Activated naive CD8-positive, alpha-beta T cell treated with anti-CD3 and anti-CD28 coated beads, Interleukin-2, amount 10 ng/mL, durations not matched to agents 7 days and 5 days (primary cell): Measurements from ENCODE around the gene POLA2. TPM values are rescaled to one million over a fixed set of nuclear protein-coding genes. Genes with fewer than 3 reads are reported as not detected.

Experiments used
- ATAC-seq: fragments of 150-1000 bp; cut with Tn5 transposase; one replicate; pipeline ENCODE4 v1.10.0; 2021; ENCODE audit warnings: low read depth, moderate library complexity
- POLR2A ChIA-PET: fragments of 350-600 bp; sonication (Branson Sonifier 250); formaldehyde crosslinking; loops from one replicate; lab custom pipeline; 2021; ENCODE audit warnings: antibody characterized with exemption; lab: Charles Lee
- DNase-seq: peaks from one replicate; pipeline ENCODE4 v3.0.0; 2021
- H3K27ac Mint-ChIP-seq: one replicate; pipeline ENCODE4 v1.8.0; 2022; ENCODE audit warnings: mild to moderate bottlenecking, mixed read lengths
- H3K27me3 Mint-ChIP-seq: one replicate; pipeline ENCODE4 v1.8.0; 2022; ENCODE audit warnings: mild to moderate bottlenecking, moderate library complexity, mixed read lengths
- H3K36me3 Mint-ChIP-seq: one replicate; pipeline ENCODE4 v1.8.0; 2021; ENCODE audit warnings: mild to moderate bottlenecking, mixed read lengths
- H3K4me1 Mint-ChIP-seq: one replicate; pipeline ENCODE4 v1.8.0; 2021; ENCODE audit warnings: mixed read lengths
- H3K4me3 Mint-ChIP-seq: one replicate; pipeline ENCODE4 v1.8.0; 2022; ENCODE audit warnings: mild to moderate bottlenecking, moderate library complexity, mixed read lengths
- H3K9me3 Mint-ChIP-seq: one replicate; pipeline ENCODE4 v1.8.0; 2021; ENCODE audit warnings: mixed read lengths
- total RNA-seq, 2 experiments: library from RNA; stranded (reverse); gene quantifications; one replicate each; pipeline ENCODE4 v1.2.3, GENCODE V29; 2021

The POLA2 gene
- total RNA-seq, 2 experiments from 2014 or later, result 57.3 to 62.2 TPM

DNA sequence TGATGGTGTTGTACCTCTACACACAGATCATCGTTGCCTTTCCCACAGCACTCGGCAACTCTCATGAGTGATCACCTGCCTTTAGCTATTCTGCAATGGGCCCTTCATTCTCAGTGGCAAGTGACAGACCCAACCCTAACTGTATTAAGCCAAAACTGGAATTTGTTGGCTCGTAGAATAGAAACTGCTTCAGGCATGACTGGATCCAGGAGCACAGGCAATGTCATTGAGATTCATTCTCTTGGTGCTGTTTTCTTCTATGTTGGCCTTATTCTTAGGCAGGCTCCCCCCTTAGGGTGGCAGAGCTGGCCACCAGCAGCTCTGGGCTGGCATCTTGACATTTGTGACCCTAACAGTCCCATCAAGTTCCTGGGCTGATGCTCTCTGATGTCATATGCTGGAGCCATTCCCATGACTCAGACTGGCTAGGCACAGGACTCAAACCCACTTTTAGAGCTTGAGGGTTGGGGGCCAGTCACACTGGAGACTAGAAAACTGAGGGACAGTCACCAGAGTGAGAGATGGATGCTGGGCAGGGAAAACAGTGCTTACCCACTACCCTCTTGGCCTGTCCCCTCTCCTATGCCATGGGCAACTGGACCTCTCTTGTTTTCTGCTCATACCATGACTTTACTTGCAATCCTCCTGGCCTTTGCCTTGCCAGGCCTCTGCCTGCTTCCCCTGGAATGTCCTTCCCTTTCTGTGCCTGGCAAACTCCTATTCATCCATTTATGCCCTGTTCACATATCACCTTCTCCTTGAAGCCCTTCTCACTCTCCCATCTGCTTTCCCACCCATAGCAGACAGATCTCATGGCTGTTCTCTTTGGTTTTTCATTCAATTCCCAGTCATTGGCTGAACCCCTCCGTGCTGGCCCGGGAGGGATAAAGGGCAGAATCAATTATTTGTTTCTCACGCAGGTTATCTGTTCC lies 45.8 kb downstream of the POLA2 start:
- peaks cover 9% of the 10 kb centered on the region for H3K36me3 Mint-ChIP-seq
- POLR2A ChIA-PET, result no interaction called here
- no peak for ATAC-seq
- no peaks in the 10 kb centered on the region for H3K27me3 Mint-ChIP-seq
- no peak overlapping the region for H3K4me3 Mint-ChIP-seq
- H3K27ac Mint-ChIP-seq, result no peak overlapping the region
- H3K9me3 Mint-ChIP-seq, result no peaks in the 10 kb centered on the region
- no peak for DNase-seq
- no peaks in the 10 kb centered on the region for H3K4me1 Mint-ChIP-seq

DNA sequence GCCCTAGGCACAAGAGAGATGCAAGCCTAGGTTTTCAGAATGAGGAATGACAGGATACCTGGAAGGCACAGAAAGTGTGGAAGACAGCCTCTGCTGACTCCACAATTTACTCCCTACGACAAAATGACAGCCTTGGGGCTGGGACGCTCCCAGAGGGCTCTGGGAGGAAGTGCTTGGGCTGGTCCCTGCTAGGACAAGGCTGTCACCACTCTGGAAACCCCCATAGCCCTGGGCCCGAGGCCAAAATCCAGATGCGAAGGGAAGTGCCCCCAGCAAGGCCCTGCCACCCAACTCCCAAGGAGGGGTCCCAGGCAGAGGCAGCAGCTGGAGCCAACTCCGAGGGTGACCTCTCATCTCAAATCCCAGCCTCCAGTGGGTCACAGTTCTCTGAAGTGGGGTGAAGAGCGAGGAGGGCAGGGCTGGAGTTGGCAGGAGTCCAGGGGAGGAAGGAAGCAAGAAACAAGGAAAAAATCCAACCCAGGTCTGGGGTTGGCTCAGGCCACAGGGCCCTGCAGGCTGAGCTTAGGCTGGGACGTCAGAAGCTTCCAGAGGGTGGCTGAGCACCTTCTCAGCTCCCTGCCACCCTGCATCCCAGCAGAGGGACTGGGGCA lies 46.6 kb downstream of the POLA2 start:
- H3K36me3 Mint-ChIP-seq, result peaks cover 9% of the 10 kb centered on the region
- no peak for DNase-seq
- H3K4me1 Mint-ChIP-seq, result no peaks in the 10 kb centered on the region
- no peak overlapping the region for H3K27ac Mint-ChIP-seq
- H3K9me3 Mint-ChIP-seq, result no peaks in the 10 kb centered on the region
- POLR2A ChIA-PET, result interaction anchor here (0.6 to 1.4 kb wide), 2 partner anchors 12 to 164 kb away, joined by 3 read pairs; no protein-coding TSS in a partner anchor
- ATAC-seq, result no peak
- peaks cover 4% of the 10 kb centered on the region for H3K27me3 Mint-ChIP-seq
- no peak overlapping the region for H3K4me3 Mint-ChIP-seq

DNA sequence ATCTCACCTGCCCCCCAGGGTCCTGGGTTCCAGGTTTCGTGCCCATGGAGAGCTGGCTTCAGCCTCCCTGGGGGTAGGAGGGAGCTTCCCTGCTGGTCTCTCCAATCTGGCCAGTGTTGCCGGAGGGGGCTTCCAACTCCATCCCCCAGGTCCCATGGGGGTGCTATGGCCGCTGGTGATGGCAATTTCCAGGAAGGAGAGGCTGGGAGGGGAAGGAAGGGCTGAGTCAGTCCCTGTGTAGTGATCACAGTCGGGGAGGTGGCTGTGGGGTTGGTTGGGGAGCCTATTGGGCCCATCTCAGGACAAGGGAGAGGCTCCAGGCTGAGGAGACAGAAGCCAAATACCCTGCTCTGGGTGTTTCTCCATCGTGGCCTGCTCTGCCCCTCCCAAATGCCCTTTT lies 47.2 kb downstream of the POLA2 start:
- POLR2A ChIA-PET, result interaction anchor here (0.6 to 1.4 kb wide), 2 partner anchors 13 to 165 kb away, joined by 3 read pairs; no protein-coding TSS in a partner anchor
- Mint-ChIP-seq H3K36me3 (peaks cover 4% of the 10 kb centered on the region), H3K4me3 (no peak overlapping the region), H3K4me1 (peaks cover 3% of the 10 kb centered on the region), H3K27ac (no peak overlapping the region), H3K9me3 (no peaks in the 10 kb centered on the region), H3K27me3 (peaks cover 10% of the 10 kb centered on the region)
- ATAC-seq, result no peak
- DNase-seq, result no peak

DNA sequence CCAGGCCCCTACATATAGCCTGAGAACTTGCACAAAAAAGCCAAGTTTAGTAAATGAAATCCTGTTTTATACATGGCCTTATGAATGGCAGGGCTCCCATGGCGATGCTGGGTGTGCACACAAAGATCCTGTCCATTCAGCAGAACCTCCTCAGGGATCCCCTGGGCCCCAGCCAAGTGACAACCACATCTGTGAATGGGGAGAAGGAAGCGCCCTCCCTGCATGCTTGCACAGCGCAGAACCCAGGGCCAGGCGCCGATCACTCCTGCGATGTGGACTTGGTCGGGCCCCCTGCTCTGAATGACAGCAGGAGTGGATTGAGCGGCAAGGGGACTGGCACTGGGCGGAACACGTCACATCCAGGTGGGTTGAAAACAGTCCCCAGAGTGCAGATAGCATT lies 48.5 kb downstream of the POLA2 start:
- Mint-ChIP-seq H3K27ac (no peak overlapping the region), H3K4me3 (no peak overlapping the region), H3K4me1 (peaks cover 3% of the 10 kb centered on the region), H3K9me3 (no peaks in the 10 kb centered on the region), H3K36me3 (no peaks in the 10 kb centered on the region), H3K27me3 (peaks cover 13% of the 10 kb centered on the region)
- POLR2A ChIA-PET, result interaction anchor here (0.6 kb wide), 1 partner anchor 113 kb away, joined by 4 read pairs; no protein-coding TSS in a partner anchor
- DNase-seq, result no peak
- no peak for ATAC-seq

DNA sequence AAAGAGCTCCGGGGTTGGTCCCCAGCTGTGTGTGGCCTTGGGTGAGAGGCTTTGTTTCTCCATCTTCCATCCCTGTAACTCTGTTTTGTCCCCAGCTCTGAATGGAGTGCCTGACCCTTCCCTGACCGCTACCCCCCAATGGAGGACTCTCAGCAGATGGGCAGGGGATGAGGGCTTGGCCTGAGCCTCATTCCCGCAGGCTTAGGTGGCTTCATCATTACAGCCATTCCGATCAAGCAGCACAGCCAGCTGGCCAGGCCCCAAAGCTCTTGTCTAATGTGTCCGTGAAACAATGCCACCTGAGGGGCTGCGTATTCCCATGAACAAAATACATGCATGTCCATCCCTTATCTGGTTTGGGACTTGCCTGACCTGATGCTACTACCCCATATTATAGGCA lies 49.0 kb downstream of the POLA2 start:
- no peaks in the 10 kb centered on the region for H3K36me3 Mint-ChIP-seq
- H3K27ac Mint-ChIP-seq, result no peak overlapping the region
- H3K27me3 Mint-ChIP-seq, result peaks cover 13% of the 10 kb centered on the region
- ATAC-seq, result no peak
- H3K9me3 Mint-ChIP-seq, result no peaks in the 10 kb centered on the region
- H3K4me1 Mint-ChIP-seq, result peaks cover 4% of the 10 kb centered on the region
- POLR2A ChIA-PET, result interaction anchor here (0.6 kb wide), 1 partner anchor 113 kb away, joined by 4 read pairs; no protein-coding TSS in a partner anchor
- no peak for DNase-seq
- H3K4me3 Mint-ChIP-seq, result no peak overlapping the region

DNA sequence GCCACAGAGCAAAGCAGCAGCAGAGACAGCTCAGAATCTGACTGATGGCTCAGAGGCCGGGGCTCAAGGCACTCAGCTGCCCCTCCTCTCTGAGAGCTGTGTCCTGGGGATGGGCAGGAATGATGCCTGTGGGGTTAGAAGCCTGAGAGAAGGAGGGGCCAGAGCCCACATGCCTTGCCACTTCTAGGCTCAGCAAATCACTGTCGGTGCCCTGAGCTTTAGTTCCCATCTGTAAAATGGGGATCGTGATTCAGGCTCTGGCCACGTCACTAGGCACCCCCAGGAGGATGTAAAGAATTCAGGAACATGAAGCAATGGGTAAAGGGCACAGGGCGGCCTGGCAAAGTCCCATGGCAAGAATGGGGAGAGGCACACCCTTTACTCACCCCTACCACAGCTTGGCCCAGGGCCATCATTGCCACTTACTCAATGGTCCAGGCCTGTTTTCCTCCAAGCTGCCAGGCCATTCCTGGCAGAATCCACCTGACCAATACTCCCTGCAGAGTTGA lies 49.5 kb downstream of the POLA2 start:
- Mint-ChIP-seq H3K4me1 (peaks cover 6% of the 10 kb centered on the region), H3K36me3 (no peaks in the 10 kb centered on the region), H3K27me3 (peaks cover 17% of the 10 kb centered on the region), H3K9me3 (no peaks in the 10 kb centered on the region), H3K27ac (no peak overlapping the region), H3K4me3 (no peak overlapping the region)
- POLR2A ChIA-PET, result interaction anchor here (1.9 kb wide), 1 partner anchor 11 kb away, joined by 7 read pairs; no protein-coding TSS in a partner anchor
- ATAC-seq (no peak), DNase-seq (no peak)

DNA sequence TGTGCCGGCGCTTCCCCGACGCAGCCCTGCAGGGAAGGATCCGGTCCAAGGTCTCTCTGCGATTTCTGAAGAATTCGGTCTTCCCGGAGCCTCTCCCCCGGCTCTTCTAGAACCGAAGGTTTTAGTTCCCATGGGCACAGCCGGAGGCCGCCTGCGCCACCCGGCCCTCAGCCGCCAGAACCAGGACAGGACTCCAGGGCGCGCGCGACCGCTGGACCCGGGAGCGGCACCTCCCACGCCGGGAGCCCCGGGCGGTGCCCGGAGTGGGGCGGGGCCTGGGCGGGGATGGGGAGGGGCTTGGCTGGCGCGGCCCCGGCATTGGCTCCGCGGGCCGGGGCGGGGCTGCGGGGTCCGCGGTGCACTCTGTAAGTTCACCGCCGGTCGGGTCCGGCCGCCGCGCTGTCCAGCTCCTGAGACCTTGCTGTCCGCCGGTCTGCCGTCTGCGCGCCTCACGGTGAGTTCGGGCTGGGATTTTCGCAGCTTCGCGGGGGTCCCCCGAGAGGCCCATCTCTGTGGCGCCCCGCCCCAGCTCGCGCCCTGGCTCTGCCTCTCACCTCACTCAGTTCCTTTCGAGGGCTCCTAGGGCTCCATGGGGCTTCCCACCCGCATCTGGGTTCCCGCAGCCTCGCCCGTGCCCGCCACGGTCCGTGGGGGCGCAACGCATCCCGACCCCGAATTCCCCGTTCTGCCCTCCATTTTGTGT lies 52.9 kb downstream of the POLA2 start, which contains the start of gene CDC42EP2:
Gene CDC42EP2 (plus strand): TSS at position 366 of the 703 bp plus-strand sequence. CDS start 6,033 bp downstream, outside the sequence.
- Mint-ChIP-seq H3K4me3 (peak within 1 kb of the TSS; percentile 74), H3K27ac (no peak within 1 kb of the TSS)

DNA sequence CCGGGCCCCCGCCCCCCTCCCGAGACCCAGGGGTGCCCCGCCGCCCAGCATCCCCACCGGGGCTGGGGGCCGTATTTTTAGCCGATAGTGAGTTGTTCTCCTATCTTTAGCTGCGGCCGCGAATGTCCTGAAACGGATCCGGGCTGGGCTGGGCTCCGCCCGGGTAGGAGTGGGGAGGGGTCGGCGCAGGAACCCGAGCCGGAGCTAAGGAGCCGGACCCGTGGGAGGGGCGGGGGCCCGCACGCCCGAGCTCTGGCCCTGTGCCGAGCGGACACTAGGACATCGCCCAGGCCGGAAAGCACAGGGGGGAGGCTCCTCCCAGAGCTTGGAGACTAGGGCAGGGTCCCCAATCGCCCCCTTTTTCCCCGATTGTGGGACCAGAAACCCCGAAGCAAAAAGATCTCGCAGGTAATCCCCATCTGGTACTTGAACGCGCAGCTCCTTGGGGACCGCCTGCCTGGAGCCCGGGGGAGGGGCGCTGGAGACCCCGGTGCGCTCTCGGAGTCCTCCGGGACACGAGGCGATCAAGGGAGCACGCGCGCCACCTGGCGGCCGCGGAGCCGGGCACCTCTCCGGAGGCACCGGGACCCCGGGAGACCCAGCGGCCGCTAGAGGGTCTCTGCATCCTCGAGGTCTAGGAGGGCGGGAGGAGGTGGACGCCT lies 53.6 kb downstream of the POLA2 start:
- H3K27me3 Mint-ChIP-seq, result peaks cover 20% of the 10 kb centered on the region
- peaks cover 6% of the 10 kb centered on the region for H3K4me1 Mint-ChIP-seq
- no peaks in the 10 kb centered on the region for H3K9me3 Mint-ChIP-seq
- no peaks in the 10 kb centered on the region for H3K36me3 Mint-ChIP-seq
- POLR2A ChIA-PET, result interaction anchor here (0.9 to 2.3 kb wide), 5 partner anchors 13 to 90 kb away, joined by 4 to 12 read pairs (median 8); partner anchors contain the start of gene POLA2
- H3K4me3 Mint-ChIP-seq, result peak overlapping the region; percentile 74
- DNase-seq (peak; percentile 92), ATAC-seq (peak; percentile 53)
- no peak overlapping the region for H3K27ac Mint-ChIP-seq

More for the DNA sequence above, 52.9 kb downstream of the POLA2 start, which contains the start of gene CDC42EP2:
- DNase-seq (peak; percentile 85), ATAC-seq (peak; percentile 89)
- H3K27me3 Mint-ChIP-seq, result peaks cover 20% of the 10 kb centered on the region
- POLR2A ChIA-PET, result interaction anchor here (1.5 to 2.3 kb wide), 3 partner anchors 39 to 89 kb away, joined by 4 to 10 read pairs (median 8); partner anchors contain the start of gene POLA2
- H3K36me3 Mint-ChIP-seq, result no peaks in the 10 kb centered on the region
- H3K9me3 Mint-ChIP-seq, result no peaks in the 10 kb centered on the region
- H3K4me1 Mint-ChIP-seq, result peaks cover 6% of the 10 kb centered on the region

DNA sequence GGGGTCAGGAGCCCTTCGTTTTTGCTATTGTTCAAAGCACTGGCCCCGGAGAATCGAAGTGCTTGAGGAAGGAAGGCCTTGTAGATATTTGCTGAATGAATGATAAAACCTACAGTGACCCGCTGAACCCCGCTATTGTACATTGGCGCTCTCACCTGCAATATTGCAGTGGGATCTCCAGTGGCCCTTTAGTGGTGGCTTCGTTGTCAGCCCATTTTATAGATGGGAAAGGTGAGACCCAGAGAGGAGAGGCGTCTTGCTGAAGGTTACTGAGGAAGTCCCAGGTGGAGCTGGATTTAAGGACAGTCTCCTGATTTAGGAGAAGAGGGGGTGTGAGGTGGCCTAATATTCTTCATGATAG lies 54.1 kb downstream of the POLA2 start:
- Mint-ChIP-seq H3K36me3 (no peaks in the 10 kb centered on the region), H3K27ac (no peak overlapping the region), H3K9me3 (no peaks in the 10 kb centered on the region), H3K4me3 (peak overlapping the region; percentile 74), H3K27me3 (peaks cover 22% of the 10 kb centered on the region), H3K4me1 (peaks cover 6% of the 10 kb centered on the region)
- POLR2A ChIA-PET, result interaction anchor here (0.9 to 2.3 kb wide), 5 partner anchors 13 to 90 kb away, joined by 4 to 12 read pairs (median 8); partner anchors contain the start of gene POLA2
- ATAC-seq, result no peak
- DNase-seq, result no peak

DNA sequence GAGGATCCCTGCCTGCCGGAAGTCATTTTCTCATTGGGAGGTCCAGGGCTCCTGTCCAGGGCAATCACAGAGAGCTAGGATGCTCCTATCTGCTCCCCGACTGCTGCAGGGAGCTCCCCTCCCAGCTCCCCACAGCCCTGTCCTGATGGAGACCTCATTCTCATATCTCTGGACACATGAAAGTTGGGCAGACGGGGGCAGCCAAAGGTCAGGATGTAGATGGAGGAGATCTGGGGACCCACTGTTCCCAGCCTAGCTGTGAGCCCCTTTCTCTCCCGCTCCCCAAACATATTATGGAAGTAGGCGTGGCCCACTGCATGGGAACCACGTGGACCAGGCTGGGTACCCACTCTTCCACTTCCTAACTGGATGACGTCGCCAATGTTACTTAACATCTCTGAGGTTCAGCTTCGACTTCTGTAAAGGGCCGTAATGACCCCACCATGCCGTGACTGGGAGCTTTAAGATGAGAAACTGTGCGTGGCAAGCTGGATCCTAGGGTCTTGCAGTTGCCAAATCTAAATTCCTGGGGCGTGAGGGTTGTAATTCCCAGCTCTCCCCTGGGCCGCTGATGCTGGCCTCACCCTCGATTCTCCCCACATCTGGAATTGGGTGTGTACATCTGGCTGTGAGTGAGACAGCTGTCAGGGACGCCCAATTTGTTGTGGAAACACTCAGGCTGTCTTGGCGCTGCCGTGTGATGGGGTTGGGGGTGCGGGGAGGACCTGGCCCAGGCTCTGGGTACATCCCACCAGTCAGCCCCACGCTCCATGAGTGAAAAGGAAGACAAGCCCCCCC lies 54.7 kb downstream of the POLA2 start:
- Mint-ChIP-seq H3K9me3 (no peaks in the 10 kb centered on the region), H3K4me3 (no peak overlapping the region), H3K27ac (no peak overlapping the region), H3K27me3 (peaks cover 22% of the 10 kb centered on the region), H3K36me3 (no peaks in the 10 kb centered on the region), H3K4me1 (peaks cover 6% of the 10 kb centered on the region)
- POLR2A ChIA-PET, result interaction anchor here (1.6 to 2.3 kb wide), 3 partner anchors 12 to 91 kb away, joined by 4 to 12 read pairs (median 10); no protein-coding TSS in a partner anchor
- no peak for DNase-seq
- ATAC-seq, result no peak

DNA sequence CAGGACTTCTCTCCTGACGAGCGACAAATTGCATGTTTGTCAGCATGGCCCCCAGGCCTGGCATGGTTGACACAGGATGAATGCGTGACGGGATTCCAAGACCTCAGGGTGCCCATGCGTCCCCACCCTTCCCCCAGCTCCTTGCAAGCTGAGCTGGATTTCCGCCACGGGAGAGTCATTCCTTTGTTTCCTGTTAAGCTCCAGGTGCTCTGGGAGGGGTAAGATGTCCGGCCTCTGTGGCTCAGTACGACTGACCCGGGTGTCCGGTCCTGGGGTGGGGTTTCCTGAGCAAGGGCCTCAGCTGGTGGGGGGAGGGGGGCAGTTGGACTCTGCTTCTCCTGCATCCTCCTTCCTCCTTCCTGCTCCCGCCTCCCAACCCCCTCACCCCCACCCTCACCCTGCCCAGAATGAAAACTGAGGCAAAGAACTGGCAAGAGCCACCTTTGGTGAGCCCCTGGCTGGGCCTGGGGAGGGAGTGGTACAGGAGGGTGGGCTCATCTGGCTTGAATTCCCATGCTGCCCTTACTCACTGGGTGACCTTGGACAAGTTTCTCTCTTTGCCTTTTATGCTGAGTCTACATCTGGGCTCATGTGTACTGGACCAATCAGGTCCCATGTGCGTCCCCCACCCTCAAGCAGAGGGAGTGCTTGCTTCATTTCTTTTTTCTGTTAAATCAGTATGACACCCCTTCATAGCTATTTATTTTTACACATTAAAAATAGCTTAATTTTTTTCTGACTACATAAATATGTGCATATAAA lies 55.4 kb downstream of the POLA2 start:
- Mint-ChIP-seq H3K4me1 (peaks cover 6% of the 10 kb centered on the region), H3K9me3 (no peaks in the 10 kb centered on the region), H3K4me3 (no peak overlapping the region), H3K27ac (no peak overlapping the region), H3K27me3 (peaks cover 22% of the 10 kb centered on the region), H3K36me3 (no peaks in the 10 kb centered on the region)
- POLR2A ChIA-PET, result interaction anchor here (1.8 kb wide), 1 partner anchor 12 kb away, joined by 12 read pairs; no protein-coding TSS in a partner anchor
- no peak for ATAC-seq
- no peak for DNase-seq
